B cell (primary cell): ENCODE data around the gene RHOT1.

Experiments used
- CTCF ChIP-seq: fragments of 200-600 bp; IDR thresholded peaks from one replicate; pipeline ENCODE4 v1.8.0; 2022; ENCODE audit warnings: antibody characterized with exemption, mild to moderate bottlenecking
- EZH2 ChIP-seq: IDR thresholded peaks from 2 replicates; pipeline ENCODE4 v1.6.1; 2012; ENCODE audit warnings: borderline replicate concordance, low read depth, mild to moderate bottlenecking, moderate library complexity, low read length; ENCODE audit not compliant: insufficient read depth, poor library complexity, severe bottlenecking

GRCh38 chr17:32261417-32261736 lies 119.1 kb downstream of the RHOT1 start:
- TF ChIP-seq CTCF (no peak), EZH2 (no peak)
